Mesothelial cell of epicardium (in vitro differentiated cells): Measurements from ENCODE around the gene KCNMB2. TPM values are rescaled to one million over a fixed set of nuclear protein-coding genes. Genes with fewer than 3 reads are reported as not detected.

Source experiments
- DNase-seq, 2 experiments: peaks; one replicate each; pipeline ENCODE4 v3.0.0; 2021; ENCODE audit warnings: low spot score in 2 of 2; ENCODE audit not compliant: unreplicated experiment in 2 of 2
- H3K27ac Mint-ChIP-seq: 2 replicates; pipeline ENCODE4 v1.8.0; 2021; ENCODE audit warnings: mixed read lengths
- H3K27me3 Mint-ChIP-seq: 2 replicates; pipeline ENCODE4 v1.8.0; 2021; ENCODE audit warnings: low read depth, mixed read lengths
- H3K36me3 Mint-ChIP-seq: 2 replicates; pipeline ENCODE4 v1.8.0; 2021; ENCODE audit warnings: mixed read lengths
- H3K4me1 Mint-ChIP-seq: 2 replicates; pipeline ENCODE4 v1.8.0; 2021; ENCODE audit warnings: mixed read lengths
- H3K4me3 Mint-ChIP-seq: 2 replicates; pipeline ENCODE4 v1.8.0; 2021; ENCODE audit warnings: mild to moderate bottlenecking, moderate library complexity, mixed read lengths
- H3K9me3 Mint-ChIP-seq: 2 replicates; pipeline ENCODE4 v1.8.0; 2021; ENCODE audit warnings: mixed read lengths
- total RNA-seq: library from RNA; stranded (reverse); gene quantifications from 3 replicates; pipeline ENCODE4 v1.2.1, GENCODE V29; 2021
- TF ChIP-seq, protein P1 (sequence below): fragments of 200-600 bp; sonication (generic); IDR thresholded peaks from one replicate; pipeline ENCODE4 v1.5.0; 2021; ENCODE audit warnings: antibody characterized with exemption; ENCODE audit not compliant: unreplicated experiment

The KCNMB2 gene
- total RNA-seq, 1 donor from 2014 or later, result 3.9 TPM

DNA sequence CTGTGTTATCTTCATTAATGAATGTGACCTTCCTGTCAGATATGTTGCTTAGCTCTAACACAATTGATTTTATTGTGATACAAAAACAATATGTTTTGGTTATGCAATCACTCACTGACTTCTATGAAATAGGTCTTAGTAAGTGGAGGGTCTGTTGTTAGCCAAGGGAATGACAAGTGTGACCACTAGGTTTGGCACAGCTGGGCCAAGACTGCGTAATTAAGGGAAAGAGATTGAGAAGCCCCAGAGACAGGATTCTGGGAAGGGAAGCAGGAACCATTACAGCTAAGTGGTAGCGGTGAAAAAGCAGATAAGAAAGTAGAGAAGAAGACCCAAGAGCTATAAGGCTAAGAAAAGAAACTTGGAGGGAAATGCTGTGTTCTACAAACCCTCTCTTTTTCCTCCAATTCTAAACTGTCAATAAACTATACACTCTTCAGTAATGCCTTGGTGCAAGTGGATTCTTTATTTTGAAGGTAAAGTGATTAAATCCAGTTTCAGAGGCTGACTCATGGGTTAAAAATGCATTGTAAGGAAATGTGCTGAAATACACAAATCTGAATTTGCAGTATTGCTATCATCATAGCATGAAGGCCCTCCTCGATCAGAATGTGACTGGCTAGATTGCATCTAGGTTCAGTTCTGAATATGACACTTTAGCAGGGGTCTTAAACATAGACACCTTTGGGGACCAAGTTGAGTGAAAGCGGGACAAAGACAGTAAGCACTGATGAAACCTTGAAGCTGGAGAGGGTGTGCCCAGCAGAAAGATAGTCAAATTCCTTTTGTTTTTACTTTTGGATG, 26.1 kb downstream of the KCNMB2 start:
- Mint-ChIP-seq H3K27ac (no peak overlapping the region), H3K36me3 (no peaks in the 10 kb centered on the region), H3K4me1 (peaks cover 15% of the 10 kb centered on the region), H3K9me3 (peaks cover 3% of the 10 kb centered on the region), H3K4me3 (no peak overlapping the region), H3K27me3 (no peaks in the 10 kb centered on the region)
- TF ChIP-seq, protein P1, sequence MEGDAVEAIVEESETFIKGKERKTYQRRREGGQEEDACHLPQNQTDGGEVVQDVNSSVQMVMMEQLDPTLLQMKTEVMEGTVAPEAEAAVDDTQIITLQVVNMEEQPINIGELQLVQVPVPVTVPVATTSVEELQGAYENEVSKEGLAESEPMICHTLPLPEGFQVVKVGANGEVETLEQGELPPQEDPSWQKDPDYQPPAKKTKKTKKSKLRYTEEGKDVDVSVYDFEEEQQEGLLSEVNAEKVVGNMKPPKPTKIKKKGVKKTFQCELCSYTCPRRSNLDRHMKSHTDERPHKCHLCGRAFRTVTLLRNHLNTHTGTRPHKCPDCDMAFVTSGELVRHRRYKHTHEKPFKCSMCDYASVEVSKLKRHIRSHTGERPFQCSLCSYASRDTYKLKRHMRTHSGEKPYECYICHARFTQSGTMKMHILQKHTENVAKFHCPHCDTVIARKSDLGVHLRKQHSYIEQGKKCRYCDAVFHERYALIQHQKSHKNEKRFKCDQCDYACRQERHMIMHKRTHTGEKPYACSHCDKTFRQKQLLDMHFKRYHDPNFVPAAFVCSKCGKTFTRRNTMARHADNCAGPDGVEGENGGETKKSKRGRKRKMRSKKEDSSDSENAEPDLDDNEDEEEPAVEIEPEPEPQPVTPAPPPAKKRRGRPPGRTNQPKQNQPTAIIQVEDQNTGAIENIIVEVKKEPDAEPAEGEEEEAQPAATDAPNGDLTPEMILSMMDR, result no peak
- DNase-seq, result no peak

DNA sequence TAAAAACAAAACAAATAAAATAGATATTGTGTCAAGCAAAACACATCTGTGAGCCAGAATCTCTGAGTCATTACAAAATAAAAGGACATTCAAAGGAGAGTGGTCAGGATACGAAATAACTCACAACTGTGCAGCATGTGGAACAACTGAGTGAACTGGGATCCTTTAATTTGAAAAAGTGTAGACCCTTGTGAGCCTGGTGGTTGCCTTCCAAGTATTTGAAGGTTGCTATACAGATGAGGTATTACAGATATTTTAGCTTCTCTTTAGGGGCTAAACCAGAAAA, 26.7 kb downstream of the KCNMB2 start:
- H3K27me3 Mint-ChIP-seq, result no peaks in the 10 kb centered on the region
- H3K27ac Mint-ChIP-seq, result no peak overlapping the region
- TF ChIP-seq, protein P1, result no peak
- DNase-seq, result no peak
- no peaks in the 10 kb centered on the region for H3K36me3 Mint-ChIP-seq
- no peak overlapping the region for H3K4me3 Mint-ChIP-seq
- peaks cover 3% of the 10 kb centered on the region for H3K9me3 Mint-ChIP-seq
- H3K4me1 Mint-ChIP-seq, result peaks cover 19% of the 10 kb centered on the region

DNA sequence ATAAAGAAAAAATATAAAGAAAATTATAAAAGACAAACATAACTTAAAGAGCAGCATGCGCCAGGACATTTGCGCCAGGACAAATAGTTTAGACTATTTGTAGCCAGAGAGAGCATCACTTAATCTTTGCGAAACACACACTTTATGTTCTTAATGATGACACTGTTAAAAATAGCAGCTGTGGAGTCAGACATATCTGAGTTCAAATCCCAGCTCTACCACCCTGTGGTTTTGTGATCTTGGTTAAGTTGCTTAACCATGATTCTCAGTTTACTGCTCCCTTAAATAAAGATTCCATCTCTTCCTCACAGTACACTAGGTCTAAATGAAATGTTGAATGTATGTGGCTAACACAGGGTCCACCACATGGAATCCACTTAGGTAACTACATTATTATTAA, 31.4 kb downstream of the KCNMB2 start:
- H3K36me3 Mint-ChIP-seq, result no peaks in the 10 kb centered on the region
- no peaks in the 10 kb centered on the region for H3K27me3 Mint-ChIP-seq
- H3K4me1 Mint-ChIP-seq, result peaks cover 24% of the 10 kb centered on the region
- H3K27ac Mint-ChIP-seq, result peak overlapping the region; percentile 41
- DNase-seq, result no peak
- TF ChIP-seq, protein P1, result no peak
- peaks cover 3% of the 10 kb centered on the region for H3K9me3 Mint-ChIP-seq
- no peak overlapping the region for H3K4me3 Mint-ChIP-seq

DNA sequence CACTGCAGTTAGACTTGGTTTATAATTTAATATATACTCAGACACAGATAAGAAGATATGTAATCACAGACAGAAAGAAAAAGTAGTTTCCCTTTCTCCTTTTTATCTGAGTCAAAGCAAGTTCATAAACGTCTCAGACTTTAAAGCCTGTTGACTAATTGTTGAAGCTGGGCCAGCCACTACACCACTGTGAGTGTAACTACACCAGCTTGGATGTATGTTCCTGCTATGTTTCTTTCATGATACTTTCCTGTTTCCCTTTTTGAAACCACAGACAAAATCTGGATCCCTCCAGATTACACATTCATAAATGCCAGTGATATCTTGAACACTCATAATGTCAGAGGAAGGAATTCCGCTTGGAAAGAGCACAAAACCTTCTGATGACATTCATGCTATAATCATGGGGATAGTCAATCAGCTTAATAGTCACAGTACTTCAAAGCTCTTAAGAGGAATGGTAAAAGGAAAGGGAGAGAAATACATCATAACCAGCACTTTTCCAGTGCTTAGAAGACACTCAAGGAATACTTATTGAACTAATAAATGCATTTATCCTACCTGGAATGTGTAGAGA, 32.0 kb downstream of the KCNMB2 start:
- TF ChIP-seq, protein P1, result no peak
- no peaks in the 10 kb centered on the region for H3K27me3 Mint-ChIP-seq
- peak overlapping the region; percentile 48 for H3K27ac Mint-ChIP-seq
- H3K36me3 Mint-ChIP-seq, result no peaks in the 10 kb centered on the region
- no peak overlapping the region for H3K4me3 Mint-ChIP-seq
- no peak for DNase-seq
- H3K9me3 Mint-ChIP-seq, result peaks cover 3% of the 10 kb centered on the region
- peaks cover 23% of the 10 kb centered on the region for H3K4me1 Mint-ChIP-seq

DNA sequence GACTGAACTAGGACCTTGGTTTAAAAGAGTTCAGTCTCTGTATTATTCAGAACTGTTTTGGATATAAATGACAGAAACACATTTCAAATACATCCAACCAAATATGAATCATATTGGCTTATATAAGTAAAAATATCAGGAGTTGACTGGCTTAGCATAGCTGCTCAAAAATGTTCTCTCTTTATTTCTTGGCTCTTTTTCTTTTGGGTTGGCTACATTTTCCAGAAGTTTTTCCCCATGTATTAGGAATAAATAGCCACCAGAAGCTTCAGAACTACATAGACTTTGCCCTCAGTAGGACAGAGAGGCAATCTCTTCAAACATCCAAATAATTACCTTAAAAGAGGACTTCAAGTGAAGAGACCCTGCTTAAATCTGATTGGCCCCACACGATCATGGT, 32.7 kb downstream of the KCNMB2 start:
- TF ChIP-seq, protein P1, result no peak
- Mint-ChIP-seq H3K36me3 (no peaks in the 10 kb centered on the region), H3K27ac (no peak overlapping the region), H3K9me3 (no peaks in the 10 kb centered on the region), H3K4me3 (no peak overlapping the region), H3K27me3 (no peaks in the 10 kb centered on the region), H3K4me1 (peaks cover 23% of the 10 kb centered on the region)
- DNase-seq, result no peak
